ENCODE measurements around the gene PYHIN1.
A peak's percentile ranks its signal among the peaks of the same experiment; 100 is the strongest.
"Not testable (repeated sequence)": the region's sequence is repeated elsewhere in the genome, so short reads cannot be mapped to it uniquely, and the experiment has no call there.

PYHIN1 gene

GRCh38 chr1:158983235-158983634, 51.9 kb downstream of the PYHIN1 start:
- DNase-seq, result no peak

GRCh38 chr1:158984386-158984785, 53.0 kb downstream of the PYHIN1 start:
- no peak for DNase-seq

DNA sequence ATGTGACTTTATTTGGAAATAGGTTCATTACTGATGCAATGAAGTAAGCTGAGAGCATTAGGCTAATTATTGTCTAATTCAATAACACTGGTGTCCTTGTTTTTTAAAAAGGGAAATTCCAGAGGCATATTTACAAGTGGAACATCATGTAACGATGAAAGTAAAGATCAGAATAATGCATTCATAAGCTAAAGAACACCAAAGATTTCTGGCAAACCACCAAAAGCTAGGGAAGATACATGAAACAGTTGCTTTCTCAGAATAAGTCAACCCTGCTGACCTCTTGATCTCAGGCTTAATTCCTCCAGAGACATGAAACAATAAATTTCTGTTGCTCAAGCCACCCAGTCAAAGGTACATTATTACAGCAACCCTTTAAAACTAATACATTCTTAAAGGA, 58.1 kb downstream of the PYHIN1 start:
- no peak for DNase-seq

DNA sequence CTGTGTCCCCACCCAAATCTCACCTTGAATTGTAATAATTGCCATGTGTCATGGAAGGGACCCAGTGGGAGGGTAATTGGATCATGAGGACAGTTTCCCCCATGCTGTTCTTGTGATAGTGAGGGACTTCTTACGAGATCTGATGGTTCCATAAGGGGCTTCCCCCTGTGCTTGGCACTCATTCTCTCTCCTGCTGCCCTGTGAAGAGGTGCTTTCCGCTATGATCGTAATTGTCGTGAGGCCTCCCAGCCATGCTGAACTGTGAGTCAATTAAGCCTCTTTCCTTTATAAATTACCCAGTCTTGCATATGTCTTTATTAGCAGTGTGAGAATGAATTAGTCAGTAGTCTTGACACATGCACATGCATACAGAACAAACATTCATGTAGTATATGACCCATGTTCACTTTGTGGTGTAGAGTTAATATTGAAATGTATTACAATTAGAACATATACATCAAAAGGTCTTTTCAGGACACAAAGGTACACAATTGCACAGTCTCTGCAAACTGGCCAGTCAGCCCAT, 61.5 kb downstream of the PYHIN1 start:
- no peak for DNase-seq

DNA sequence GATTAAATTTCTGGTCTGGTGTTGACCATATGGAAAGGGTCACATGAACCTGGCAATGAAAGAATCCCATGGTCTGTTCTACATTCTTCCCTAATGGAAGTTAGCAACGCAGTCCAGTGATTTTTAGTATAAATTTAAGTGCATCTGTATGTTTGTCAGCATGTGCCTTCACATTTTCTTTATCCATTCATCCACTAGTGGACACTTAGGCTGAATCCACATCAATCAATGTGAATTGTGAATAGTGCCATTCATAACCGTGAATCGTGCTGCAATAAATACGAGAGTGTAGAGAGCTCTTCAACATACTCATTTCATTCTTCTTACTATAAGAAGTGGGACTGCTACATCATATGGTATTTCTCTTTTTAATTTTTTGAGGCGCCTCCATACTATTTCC, 65.6 kb downstream of the PYHIN1 start:
- no peak for DNase-seq

- DNase-seq, result no peak
Measured at GRCh38 chr1:158998037-158998780, 66.9 kb downstream of the PYHIN1 start.

- peak in 1 of 2 experiments; percentile 85 for DNase-seq
Measured at GRCh38 chr1:158998781-158999161, 67.4 kb downstream of the PYHIN1 start.

- peak in 1 of 2 experiments; percentile 16 for DNase-seq
Measured at GRCh38 chr1:158999316-159000069, 68.1 kb downstream of the PYHIN1 start.

- DNase-seq, result no peak
Measured at GRCh38 chr1:159000070-159000409, 68.7 kb downstream of the PYHIN1 start.

DNA sequence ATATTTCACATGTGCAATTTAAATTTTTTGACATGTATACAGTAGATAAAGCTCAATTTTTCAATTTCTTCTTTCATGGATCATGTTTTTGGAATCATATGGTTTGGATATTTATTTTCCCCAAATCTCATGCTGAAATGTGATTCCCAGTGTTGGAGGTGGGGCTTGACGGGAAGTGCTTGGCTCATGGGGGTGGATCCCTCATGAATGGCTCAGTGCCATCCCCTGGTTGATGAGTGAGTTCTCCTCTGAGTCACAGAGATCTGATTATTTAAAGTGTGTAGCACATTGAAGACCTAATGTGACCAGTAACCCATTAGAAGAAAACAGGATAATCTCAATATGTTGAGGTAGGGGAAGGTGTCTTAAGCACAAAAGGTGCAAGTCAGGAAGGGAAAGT, 69.3 kb downstream of the PYHIN1 start:
- DNase-seq, result no peak

GRCh38 chr1:159005161-159005560, 73.8 kb downstream of the PYHIN1 start:
- no peak for DNase-seq

DNA sequence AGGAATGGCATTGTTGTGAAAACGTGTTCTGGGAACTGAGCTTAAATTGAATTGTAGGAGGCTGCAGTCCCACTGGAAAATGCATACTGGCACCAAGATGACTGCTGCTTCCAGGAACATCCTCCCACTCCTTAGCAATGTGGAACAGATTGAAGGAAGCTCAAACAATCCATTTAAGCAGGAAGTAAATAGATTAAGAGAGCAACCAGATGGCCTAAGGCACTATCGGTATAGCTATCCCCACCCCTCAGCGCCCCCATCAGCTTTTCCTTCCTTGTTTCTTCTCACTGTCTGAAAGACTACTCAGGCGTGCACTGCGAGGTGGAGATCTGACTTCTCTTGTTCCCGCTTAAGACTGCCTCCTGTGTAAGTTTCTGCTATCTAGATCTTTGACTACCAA, 74.3 kb downstream of the PYHIN1 start:
- no peak for DNase-seq

GRCh38 chr1:159006210-159006807, 75.0 kb downstream of the PYHIN1 start:
- DNase-seq, result not testable (repeated sequence)

DNA sequence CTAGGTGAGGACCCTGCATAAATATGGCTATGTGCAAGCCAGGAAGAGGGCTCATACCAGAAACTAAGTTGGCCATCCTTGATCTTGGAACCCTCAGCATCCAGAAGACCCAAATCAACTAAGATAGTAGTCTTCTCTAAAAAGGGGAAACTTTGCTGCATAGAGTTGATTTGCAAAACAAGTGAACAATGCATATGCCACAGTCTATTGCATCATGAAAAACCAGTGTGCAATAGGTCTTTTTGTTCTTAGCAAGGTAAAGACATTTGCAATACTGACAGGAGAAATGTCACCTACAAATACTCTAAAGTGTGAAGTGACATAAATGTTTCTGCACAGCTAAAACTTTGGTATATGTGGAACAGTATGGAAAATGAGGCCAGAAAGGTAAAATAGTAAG, 76.4 kb downstream of the PYHIN1 start:
- DNase-seq, result no peak

DNA sequence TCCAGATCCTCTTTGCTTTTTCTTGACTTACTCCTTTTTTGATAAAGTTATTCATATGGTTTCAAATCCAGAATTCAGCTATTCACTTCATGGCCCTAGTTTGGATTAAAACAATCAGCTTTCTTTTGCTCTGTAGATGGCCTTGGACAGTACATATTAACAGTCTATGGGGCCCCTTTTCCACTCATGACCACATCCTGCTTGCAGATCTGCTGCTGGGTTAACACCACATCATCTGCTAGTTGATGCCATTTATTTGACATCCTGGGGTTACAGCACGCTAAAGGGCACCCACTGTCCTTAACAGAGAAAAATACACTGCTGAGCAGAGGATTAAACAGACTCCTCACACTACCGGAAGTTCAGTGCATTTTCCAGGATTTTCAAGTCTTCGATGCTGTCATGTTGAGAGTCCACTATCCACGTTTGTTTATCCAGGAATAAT, 77.4 kb downstream of the PYHIN1 start:
- no peak for DNase-seq

DNA sequence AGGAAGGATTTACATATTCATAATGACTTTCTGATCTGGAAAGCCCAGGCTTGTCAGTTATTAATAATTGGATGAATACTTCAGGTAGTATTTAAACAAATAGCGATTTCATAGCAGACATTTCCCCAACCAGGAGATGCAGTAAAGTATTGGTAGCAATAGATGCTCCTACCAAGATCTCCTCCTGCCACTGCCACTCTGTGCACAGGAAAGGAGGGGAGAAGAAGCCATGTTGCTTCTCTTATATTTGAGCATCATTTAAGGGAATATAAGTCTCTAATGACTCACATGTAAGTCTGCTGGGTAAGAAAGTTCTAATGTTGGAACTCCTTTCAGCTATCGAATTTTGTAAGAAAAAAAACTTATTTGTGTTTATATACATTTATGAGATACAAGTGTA, 77.9 kb downstream of the PYHIN1 start:
- no peak for DNase-seq

- DNase-seq, result no peak
Measured at GRCh38 chr1:159009704-159010361, 78.5 kb downstream of the PYHIN1 start, which contains the start of gene IFI16. Gene IFI16, plus strand, starts transcription at chr1:159009907. Its CDS starts 4,774 bp downstream, at chr1:159014681.

- DNase-seq, result no peak
Measured at GRCh38 chr1:159010391-159010790, 79.0 kb downstream of the PYHIN1 start.

GRCh38 chr1:159011001-159011400, 79.6 kb downstream of the PYHIN1 start:
- not testable (repeated sequence) for DNase-seq

DNA sequence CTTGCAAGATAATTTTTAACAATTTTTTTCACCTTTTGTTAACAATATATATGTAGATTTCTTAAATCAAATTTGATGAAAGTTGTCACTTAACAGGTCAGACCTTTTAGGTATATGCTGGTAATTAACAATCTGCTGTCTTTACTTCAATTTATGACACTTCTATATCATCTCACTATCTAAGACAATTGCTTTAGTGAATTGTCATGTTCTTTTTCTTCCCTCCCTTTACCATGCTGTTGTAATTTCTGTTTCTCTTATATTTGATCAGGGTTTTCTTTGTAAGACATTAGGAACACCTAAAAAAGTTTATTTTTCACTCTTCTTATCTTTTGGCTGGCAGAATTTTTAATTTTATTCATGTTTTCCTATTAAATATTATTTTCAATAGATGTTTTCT, 80.4 kb downstream of the PYHIN1 start:
- DNase-seq, result no peak

GRCh38 chr1:159012495-159012894, 81.1 kb downstream of the PYHIN1 start:
- no peak for DNase-seq

GRCh38 chr1:159014003-159014571, 82.7 kb downstream of the PYHIN1 start:
- DNase-seq, result no peak

GRCh38 chr1:159014851-159015250, 83.5 kb downstream of the PYHIN1 start:
- DNase-seq, result no peak
